ENCODE measurements around the gene ST8SIA6.
"Not testable (repeated sequence)": the region's sequence is repeated elsewhere in the genome, so short reads cannot be mapped to it uniquely, and the experiment has no call there.

Gene ST8SIA6

GRCh38 chr10:17456032-17456548 is 1.7 kb upstream of the ST8SIA6 start:
- no peak for DNase-seq (ENCODE audit: low read depth in 2 of 2)

GRCh38 chr10:17455015-17455520 is 673 bp upstream of the ST8SIA6 start:
- DNase-seq (ENCODE audit: low read depth in 2 of 2): no peak

- no peak for DNase-seq (ENCODE audit: low read depth in 2 of 2)
Measured at GRCh38 chr10:17453373-17454091, 863 bp downstream of the ST8SIA6 start.

- DNase-seq (ENCODE audit: low read depth in 2 of 2): no peak
Measured at GRCh38 chr10:17453035-17453372, 1.4 kb downstream of the ST8SIA6 start.

GRCh38 chr10:17452060-17452841 is 2.1 kb downstream of the ST8SIA6 start:
- DNase-seq (ENCODE audit: low read depth in 2 of 2): no peak

GRCh38 chr10:17450024-17450423 is 4.4 kb downstream of the ST8SIA6 start:
- no peak for DNase-seq (ENCODE audit: low read depth in 2 of 2)

GRCh38 chr10:17445400-17445998 is 8.9 kb downstream of the ST8SIA6 start:
- no peak for DNase-seq (ENCODE audit: low read depth in 2 of 2)

- no peak for DNase-seq (ENCODE audit: low read depth in 2 of 2)
Measured at GRCh38 chr10:17444388-17444714, 10.0 kb downstream of the ST8SIA6 start.

- DNase-seq (ENCODE audit: low read depth in 2 of 2): no peak
Measured at GRCh38 chr10:17443707-17444387, 10.5 kb downstream of the ST8SIA6 start.

- no peak for DNase-seq (ENCODE audit: low read depth in 2 of 2)
Measured at GRCh38 chr10:17438583-17438982, 15.8 kb downstream of the ST8SIA6 start.

GRCh38 chr10:17436578-17436977 is 17.8 kb downstream of the ST8SIA6 start:
- not testable (repeated sequence) for DNase-seq (ENCODE audit: low read depth in 2 of 2)

- no peak for DNase-seq (ENCODE audit: low read depth in 2 of 2)
Measured at GRCh38 chr10:17435953-17436352, 18.4 kb downstream of the ST8SIA6 start.

- no peak for DNase-seq (ENCODE audit: low read depth in 2 of 2)
Measured at GRCh38 chr10:17435187-17435586, 19.2 kb downstream of the ST8SIA6 start.

- no peak for DNase-seq (ENCODE audit: low read depth in 2 of 2)
Measured at GRCh38 chr10:17432723-17433122, 21.7 kb downstream of the ST8SIA6 start.

GRCh38 chr10:17431871-17432311 is 22.5 kb downstream of the ST8SIA6 start:
- DNase-seq (ENCODE audit: low read depth in 2 of 2): no peak

GRCh38 chr10:17430647-17431355 is 23.6 kb downstream of the ST8SIA6 start:
- DNase-seq (ENCODE audit: low read depth in 2 of 2): peak in 1 of 2 donors; percentile 45

- DNase-seq (ENCODE audit: low read depth in 2 of 2): no peak
Measured at GRCh38 chr10:17429490-17429889, 24.9 kb downstream of the ST8SIA6 start.

- peak; percentile 25 to 39 for DNase-seq (ENCODE audit: low read depth in 2 of 2)
Measured at GRCh38 chr10:17428351-17429097, 25.9 kb downstream of the ST8SIA6 start.

- DNase-seq (ENCODE audit: low read depth in 2 of 2): no peak
Measured at GRCh38 chr10:17427666-17428350, 26.6 kb downstream of the ST8SIA6 start.

- no peak for DNase-seq (ENCODE audit: low read depth in 2 of 2)
Measured at GRCh38 chr10:17427201-17427600, 27.2 kb downstream of the ST8SIA6 start.
